Activated T-cell treated with anti-CD3 and anti-CD28 coated beads, Interleukin-2, amount 50 U/mL, for 48 hours (primary cell): ENCODE results near the gene CECR2.

Experiments used
- DNase-seq, 2 experiments: peaks; one replicate each; pipeline ENCODE4 v3.0.0-alpha.2; 2020

The CECR2 gene

DNA sequence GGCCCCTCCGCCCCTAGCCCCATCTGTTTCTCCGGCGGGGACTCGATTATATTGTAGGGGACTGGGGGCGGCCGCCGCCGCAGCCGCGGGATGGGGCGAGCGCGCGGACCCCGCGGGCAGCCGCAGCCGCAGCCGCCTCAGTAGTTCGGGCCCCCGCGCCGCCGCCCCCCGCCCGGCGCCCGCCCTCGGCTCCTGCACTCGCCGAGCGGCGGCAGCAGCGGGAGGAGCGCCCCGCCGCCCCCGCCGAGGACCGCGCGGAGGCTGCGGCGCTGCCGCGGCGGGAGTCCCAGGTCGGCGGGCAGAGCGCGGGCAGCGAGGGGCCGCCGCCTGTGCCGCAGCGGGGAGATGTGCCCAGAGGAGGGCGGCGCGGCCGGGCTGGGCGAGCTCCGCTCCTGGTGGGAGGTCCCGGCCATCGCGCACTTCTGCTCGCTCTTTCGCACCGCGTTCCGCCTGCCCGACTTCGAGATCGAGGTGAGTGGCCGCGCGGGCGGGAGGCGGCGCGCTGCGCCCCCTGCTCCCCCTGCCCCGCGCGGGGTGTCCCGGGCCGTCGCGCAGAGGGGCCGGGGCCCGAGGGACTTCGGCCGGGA is at the start of gene CECR2:
Gene CECR2 (plus strand): TSS at position 22 of the 587 bp plus-strand sequence. CDS start 324 bp downstream, at position 346.
- DNase-seq: peak; percentile 34 to 52

DNA sequence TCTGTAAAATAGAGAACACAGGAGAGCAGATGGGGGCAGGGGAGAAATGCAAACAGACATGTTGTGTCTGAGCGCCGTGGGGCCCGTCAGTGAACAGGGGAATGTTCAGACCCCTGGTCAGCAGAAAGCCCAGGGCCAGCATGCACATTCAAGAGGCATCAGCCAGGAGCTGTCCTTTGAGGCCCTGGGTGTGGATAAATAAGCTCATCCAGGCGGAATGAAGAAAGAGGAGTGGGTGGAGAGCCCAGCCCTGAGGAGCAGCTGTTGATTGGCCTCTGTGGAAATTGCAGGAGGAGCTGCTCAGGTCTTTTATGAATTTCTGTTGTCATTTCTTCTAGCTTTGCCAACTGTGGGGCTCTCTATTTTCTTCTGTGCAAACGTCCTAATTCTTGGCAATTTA is 49.7 kb upstream of the CECR2 start:
- no peak for DNase-seq

DNA sequence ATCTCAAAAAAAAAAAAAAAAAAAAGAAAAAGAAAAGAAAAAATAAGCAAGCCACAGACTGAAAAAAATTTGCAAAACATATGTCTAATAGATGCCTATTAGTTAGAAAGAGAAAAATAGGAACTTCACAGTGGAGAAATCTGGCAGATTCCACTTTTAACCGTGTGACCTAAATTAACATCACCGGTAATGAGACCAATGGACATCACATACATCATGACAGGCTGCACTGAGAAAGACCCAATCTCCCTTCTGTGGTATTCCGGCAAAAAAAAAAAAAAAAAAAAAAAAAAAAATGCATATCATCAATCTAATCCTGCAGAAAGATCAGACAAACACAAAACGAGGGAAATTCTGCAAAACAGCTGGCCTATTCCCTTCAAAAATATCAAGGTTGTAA is 46.7 kb upstream of the CECR2 start:
- DNase-seq: no peak

DNA sequence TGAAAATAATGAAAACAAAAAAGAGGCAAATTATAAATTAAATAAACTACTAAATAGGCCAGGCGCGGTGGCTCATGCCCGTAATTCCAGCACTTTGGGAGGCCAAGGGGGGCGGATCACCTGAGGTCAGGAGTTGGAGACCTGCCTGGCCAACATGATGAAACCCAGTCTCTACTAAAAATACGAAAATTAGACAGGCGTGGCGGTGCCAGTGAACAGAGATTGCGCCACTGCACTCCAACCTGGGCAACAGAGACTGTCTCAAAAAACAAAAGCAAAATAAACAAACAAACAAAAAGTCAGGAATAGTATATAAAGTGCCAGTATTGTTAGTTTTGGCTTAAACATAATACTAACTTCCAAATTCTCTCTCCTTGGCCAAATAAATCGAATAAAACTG is 37.6 kb upstream of the CECR2 start:
- no peak for DNase-seq

DNA sequence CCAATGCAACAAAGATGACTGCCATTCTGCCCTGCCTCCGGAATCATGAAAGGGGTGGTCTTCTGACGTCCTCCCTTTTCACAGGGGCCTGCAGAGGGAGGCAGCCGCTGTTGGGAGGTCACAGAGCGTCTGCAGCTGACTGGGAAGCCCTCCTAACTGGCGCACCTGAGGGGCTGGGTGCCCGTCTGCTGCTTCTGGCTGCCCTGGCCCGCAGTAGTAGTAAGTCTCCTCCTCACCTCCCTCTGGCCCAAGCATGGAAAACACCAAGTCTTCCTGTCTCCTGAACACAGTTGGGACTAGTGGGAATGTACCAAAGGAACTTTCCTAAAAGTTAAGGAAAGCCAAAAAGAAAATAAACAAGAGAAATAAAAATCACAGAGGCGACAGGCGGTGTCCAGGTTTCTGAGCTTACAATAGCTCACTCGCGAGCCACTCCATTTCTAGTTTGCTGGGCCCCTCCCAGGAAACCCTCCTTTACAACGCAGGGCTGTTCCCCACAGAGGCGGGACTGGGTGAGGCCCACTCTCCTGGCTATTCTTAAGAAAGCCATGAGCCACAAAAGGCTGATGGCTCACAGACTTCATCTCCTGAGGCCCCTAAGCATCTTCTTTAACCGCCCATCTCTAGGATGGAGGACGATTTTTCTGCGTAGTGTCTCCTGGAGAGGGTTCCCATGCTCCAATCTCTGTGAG is 37.0 kb upstream of the CECR2 start:
- DNase-seq: no peak

DNA sequence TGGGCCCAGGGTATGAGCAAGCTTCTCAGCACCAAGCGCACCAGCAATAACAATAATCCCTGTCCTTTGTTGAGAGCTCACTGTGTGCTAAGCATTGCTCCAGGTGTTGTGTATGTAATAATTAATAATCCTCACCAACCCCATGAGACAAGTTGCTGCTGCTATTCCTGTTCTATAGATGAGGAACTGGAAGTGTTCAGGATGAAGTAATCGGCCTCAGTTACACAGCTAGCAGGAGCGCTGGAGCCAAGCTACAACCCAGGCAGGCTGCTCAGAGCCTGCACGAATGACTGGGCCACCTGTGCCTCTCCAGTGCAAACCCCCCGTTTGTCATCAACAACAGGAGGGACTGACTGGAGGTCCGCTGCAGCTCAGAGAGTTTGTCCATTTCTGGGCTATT is 35.2 kb upstream of the CECR2 start:
- DNase-seq: no peak

DNA sequence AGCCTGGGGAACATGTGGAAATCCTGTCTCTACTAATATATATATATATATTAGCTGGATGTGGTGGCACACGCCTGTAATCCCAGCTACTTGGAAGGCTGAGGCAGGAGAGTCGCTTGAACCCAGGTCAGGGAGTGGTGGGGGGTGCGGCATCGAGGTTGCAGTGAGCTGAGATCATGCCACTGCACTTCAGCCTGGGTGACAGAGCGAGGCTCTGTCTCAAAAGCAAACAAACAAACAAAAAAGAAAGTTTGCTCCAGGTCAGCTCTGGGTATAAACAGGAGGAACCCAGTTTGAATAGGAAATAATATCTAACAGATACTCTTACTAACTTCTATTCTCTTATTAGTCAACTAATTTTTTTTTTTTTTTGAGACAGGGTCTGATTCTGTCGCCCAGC is 34.3 kb upstream of the CECR2 start:
- DNase-seq: no peak

DNA sequence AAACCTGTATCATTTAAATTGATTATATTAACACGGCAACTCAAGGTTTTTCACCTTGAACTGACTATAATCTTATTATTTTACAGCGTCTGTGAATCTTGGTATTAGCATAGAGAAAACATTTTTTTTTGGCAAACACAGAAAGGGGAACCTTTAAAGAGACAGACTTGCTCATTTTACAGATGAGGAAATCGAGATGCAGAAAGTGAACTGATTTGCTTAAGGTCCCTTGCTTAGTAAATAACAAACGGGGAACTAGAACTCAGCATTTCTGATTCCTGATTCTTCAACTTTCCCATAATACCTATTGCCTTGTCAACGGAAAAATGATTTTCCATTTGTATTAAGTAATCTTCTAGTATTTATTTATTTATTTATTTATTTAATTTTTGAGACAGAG is 33.2 kb upstream of the CECR2 start:
- no peak for DNase-seq

DNA sequence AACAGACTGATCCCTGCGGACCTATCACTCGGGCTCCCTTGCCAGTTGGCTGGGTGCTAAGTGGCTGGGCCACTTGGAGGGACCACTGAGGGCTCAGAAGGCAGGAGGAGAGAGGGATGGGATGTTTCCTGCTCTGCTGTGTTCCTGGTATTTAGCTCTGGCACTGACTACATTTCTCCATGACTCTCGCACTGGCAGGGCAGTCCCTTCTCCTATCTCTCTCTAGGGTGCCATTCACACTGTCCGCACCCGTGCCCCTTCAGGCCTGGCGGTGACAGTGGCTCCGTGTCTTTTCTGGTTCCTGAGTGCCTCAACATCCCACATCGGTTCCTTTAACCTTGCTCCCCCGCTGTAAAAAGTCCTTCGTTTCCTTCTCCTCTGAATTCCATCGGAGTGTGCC is 31.6 kb upstream of the CECR2 start:
- DNase-seq: no peak

DNA sequence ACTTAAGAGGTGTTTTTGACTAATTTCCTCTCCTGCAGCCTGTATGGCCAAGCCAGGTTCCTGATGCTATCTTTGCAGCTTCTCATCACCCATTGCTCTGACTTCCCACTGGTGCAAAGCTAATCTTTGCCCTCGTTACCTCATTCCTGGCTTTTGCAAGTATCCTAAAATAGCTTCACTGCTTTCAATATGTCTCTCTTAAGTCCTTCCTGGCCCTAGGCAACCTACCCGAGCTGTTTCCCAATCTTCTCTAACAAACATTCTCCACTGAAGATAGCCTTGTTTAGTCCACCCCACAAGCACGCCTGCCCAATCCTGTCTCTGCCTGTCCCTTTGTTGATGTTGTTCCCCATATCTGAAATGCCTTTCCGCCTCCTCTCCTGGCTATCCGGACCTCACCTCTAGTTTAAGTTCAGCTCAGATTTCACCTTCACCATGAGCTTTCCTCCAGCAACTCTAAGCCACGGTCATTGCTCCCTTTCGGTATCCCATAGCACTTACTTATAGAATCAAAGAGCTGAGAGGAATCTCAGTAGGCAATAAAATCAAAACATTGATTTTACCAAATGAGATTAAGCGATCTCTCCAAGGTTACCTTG is 30.1 kb upstream of the CECR2 start:
- DNase-seq: no peak

DNA sequence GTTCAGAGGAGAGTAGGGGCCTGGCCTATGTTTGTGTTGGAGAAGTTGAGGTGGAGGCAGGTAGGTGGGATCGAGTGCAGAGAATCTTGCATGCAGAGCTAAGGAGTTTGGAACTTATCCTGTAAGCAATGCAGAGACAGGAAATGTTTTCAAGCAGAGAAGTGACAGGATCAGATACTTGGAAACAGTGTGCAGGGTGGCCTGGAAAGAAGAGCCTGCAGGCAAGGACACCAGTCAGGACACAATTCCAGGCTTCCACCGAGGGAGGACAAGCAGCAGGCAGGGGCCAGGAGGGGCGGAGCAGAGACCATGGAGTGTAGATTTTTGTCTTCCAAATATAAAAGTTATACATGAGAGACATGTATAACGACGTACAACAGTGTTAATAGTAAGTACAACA is 26.9 kb upstream of the CECR2 start:
- DNase-seq: no peak

DNA sequence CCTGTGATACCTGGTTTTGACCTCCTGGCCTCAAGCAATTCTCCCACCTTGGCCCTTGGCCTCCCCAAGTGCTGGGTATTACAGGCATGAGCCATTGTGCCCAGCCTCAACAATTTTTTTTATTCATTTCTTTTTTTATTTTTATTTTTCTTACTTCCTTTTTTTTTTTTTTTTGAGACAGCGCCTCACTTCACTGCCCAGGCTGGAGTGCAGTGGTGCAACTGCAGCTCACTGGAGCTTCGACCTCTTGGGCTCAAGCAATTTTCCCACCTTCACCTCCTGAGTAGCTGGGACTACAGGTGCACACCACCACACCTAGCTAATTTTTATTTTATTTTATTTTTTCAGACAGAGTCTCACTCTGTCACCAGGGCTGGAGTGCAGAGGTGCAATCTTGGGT is 25.5 kb upstream of the CECR2 start:
- no peak for DNase-seq

DNA sequence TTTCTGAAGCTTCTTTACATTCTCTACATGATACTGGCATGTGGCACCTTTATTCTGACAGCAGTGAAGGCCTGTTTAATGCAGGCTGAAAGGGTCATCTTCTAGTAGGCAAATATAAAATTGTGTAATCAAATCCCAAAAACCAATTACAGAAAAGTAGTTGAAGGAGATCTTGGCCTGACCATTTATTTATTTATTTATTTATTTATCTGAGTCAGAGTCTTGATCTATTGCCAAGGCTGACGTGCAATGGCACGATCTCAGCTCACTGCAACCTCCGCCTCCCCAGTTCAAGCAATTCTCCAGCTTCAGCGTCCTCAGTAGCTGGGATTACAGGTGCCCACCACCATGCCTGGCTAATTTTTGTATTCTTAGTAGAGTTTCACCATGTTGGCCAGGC is 22.7 kb upstream of the CECR2 start:
- DNase-seq: no peak

DNA sequence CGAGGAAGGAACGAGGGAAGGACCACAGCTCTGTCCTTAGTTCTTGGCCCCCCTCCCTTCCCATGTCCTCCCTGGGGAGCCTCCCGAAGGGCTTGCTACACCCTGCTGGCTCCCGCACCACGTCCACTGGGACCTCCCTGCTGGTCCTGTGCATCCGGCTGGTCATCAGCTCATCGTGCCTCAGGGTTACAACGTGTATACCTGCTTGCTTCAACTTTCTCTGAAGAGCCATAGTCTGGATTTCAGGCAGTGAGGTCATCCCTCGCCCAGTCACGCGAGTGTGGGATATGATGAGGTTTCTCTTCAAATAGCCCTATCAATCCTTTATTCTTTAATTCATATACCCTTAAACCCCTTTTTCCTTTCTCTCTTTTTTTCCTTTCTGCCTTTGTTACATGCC is 21.5 kb upstream of the CECR2 start:
- no peak for DNase-seq

DNA sequence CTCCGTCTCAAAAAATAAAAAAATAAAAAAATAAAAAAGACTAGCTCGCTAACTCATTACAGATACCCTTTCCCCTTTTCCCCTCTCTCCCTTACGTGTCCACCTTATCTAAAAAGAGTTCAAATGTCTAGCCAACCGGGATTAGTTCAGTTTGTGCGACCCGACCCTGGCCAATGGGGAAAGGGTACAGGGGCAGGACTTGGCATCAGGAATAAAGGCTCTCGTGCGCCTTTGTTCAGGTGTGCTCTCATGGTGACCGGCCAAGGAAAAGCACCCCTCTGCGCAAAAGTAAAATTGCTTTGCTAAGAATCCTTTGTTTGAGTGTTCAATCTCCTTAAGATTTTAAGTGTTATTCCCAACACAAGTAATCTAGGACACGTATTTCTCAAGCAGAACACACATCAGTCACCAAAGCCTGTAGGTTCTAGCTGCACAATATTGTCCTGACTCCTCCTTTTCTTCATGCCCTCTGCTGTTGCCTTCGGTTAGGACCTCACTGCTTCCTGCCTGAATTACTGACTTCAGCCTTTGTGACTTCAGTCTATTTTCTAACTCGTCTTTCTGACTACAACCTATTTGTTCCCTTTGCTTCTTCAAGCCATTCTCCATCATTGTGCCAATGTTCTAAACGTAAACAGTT is 20.7 kb upstream of the CECR2 start:
- DNase-seq: no peak

DNA sequence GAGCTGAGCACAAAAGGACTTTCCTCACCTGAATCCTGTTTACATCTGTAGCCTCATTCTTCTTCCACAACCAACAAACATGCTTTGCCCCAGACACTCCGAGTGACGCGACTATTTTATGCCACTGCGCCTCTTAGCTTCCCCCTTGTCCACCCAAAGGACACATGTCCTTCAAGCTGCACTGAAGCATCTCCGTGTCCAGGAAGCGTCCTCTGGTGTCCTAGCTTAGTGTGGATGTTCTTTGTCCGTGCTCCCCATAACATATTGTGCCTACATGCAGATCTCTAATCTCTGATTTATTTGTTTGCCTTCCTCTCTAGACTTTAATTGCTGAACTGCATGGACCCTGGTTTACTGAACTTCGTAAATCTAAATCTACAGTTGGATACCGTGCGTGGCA is 20.1 kb upstream of the CECR2 start:
- no peak for DNase-seq

DNA sequence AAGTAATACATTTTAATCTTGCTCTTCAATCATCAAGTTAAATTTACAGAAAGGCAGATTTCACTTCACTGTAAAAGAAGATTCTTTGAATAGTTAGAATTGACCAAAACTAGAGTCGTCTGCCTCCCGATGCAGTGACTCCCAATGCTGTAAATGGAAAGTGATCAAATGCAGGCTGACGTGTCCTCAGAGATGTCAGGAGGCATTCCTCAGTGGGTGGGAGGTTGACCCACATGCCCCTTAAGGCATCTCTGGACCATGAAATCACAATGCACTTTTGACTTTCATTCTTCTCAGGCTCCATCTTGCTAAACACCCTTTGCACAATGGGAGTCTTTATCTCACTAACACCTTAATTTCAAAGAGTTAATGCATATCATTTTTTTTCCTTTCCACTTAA is 19.0 kb upstream of the CECR2 start:
- no peak for DNase-seq

DNA sequence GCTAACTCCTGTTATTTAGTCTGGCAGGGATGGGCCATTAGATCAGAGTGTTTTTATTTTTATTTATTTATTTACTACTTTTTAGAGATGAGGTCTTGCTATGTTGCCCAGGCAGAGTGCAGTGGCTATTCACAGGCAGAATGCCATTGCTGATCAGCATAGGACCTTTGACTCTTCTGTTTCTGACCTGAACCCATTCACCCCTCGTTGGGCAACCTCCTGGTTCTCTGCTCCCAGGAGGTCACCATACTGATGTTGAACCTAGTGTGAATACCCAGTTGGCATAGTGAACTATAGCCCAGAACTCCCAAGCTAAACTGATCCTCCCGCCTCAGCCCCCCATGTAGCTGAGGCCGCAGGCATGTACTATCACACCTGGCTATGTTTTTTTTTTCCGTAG is 16.5 kb upstream of the CECR2 start:
- DNase-seq: no peak

DNA sequence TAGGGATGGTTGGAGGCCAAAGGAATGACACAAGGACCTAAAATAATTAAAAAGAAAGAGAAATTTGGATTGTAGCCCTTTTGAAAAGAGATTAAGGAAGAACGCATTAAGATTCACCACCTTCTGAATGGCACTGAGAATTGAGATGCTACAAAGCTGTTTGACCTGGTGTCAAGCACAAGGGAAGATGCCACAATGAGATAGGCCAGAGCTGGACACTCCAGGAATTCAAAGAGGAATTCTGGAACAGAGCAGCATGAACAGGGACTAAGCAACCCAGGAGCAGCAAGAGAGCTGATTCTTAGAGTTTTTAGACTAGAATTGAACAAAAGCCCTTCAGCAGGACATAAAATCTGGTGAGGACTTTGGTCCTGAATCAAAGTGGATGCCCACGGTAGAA is 11.6 kb upstream of the CECR2 start:
- no peak for DNase-seq

DNA sequence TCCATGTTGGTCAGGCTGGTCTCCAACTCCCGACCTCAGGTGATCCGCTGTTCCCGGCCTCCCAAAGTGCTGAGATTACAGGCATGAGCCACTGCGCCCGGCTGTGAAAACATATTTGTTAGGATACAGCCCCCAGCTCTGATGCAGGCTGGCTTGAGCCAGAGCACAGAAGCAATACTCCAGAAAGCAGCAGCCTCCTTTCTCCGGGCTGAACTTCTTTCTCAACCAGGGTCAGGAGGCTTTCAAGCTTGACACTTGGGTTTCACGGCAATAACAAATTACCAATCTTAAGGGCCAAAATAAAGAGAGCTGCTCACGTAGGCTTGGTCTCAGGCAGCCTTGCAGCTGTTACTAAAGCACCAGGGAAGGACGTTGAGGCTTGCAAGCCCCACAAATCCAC is 10.8 kb upstream of the CECR2 start:
- DNase-seq: no peak

DNA sequence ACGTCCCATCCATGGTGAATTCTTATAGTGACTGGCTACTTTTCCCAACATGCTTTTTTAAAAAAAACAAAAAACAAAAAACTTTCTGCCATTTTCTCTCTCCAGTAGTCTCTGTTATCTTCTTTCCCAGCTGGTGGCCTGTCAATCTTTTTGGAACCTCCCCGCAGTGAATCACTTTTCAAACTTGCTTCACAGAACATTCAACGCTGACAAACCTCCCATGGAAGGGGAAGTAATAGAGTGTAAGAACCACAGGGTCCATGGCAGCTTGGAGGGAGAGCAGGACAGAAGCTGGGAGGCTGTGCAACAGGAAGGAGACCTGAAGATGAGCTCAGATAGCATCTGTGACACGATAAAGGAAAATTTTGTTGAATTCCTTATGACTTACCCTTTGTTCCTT is 9.8 kb upstream of the CECR2 start:
- DNase-seq: no peak

DNA sequence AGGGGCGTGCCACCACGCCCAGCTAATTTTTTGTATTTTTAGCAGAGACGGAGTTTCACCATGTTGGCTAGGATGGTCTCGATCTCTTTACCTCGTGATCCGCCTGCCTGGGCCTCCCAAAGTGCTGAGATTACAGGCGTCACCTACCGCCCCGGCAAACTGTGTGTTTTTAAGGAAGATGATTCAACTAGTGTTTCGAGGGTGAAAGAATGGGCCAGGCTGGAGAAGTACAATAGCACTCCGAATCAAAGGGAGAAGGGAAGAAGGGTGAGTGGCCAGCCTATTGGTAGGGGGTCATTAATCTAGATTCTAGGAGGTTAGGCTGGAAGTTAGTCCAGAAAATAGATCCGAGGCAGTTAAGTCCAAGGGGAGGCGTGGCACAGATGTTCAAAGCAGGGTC is 2.9 kb upstream of the CECR2 start:
- DNase-seq: no peak

DNA sequence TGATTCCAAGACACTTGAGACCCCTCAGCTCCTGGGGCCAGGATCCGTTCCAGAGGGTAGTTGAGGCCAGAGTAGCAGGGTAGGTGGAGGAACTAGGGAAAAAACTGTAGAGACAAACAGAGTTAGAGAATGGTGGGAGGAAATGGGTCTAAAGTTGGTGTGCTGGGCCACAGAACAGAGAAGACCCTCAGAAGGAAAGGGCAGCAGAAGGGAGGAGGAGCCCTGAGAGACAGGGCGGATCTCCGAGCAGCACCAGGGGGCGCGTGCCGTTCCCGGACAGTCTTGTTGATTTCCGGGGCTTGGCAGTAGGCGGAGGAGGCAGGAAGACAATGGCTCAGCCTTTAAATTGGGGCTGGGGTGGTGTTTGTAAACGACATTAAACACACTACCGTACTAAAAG is 2.4 kb upstream of the CECR2 start:
- peak; percentile 48 to 56 for DNase-seq

DNA sequence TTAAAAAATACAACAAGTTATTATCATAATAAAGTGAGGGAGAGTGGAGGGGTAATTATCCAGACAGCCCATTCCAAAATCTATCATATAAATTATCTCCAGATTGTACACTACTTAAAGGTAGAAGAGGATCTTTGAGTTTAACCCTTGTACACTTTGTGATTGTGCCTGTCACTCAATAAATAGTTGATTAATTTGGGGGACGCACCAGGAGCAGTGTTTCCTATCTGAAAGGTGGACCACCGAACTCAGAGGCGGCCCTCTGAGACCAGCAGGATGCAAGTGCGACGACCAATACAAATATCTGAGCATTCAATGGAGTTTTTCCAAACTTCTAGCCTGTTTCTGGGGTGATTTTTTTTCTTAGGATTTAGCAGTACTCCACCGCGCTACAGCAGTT is 1.1 kb upstream of the CECR2 start:
- DNase-seq: no peak
